A172 (cell line): Measurements from ENCODE around the gene CERS5. TPM values are rescaled to one million over a fixed set of nuclear protein-coding genes. Genes with fewer than 3 reads are reported as not detected.

ENCODE experiments used
- DNase-seq: peaks from one replicate; pipeline ENCODE4 v3.0.0-alpha.2; 2015; ENCODE audit warnings: low spot score
- total RNA-seq: library from RNA; depleted of rRNA; stranded (reverse); fragments of >200 nt; shearing (Covaris generic); gene quantifications from 2 replicates; pipeline ENCODE4 v1.2.3, GENCODE V29; 2014

CERS5 gene
- total RNA-seq, 1 experiment from 2014 or later = 19.2 TPM

DNA sequence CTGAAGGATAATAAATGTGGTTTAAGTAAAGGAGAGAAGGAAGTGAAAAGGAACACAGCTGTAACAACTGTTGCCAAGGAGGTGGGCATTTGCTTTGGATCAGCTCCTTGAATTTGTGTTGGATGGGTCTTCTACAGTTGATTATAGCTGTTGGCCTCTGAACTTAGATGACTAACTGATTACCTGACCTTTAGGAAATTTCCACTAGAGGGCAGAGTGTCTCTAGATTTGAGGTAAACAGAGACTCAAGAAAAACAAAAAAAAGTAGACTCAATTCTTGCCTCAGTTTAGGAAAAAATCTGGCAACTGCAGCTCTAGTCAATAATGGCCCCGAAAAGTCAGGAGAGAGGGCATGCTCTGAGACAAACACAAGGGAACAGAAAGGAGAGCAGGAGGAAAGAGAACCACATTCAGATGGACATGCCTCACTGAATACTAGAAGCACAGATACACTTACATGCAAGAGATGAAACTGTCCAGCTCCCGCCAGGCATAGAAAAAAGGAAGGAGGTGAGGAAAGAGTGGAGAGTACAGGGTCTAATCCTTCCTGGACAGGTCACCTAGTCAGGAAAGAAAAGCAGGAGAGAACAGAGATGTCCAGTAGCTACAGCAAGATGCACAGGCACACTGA lies 34.5 kb downstream of the CERS5 start:
- no peak for DNase-seq

- DNase-seq = no peak
Observed at GRCh38 chr12:50129290-50129689, 37.9 kb downstream of the CERS5 start.

- DNase-seq = no peak
Observed at GRCh38 chr12:50127546-50127945, 39.6 kb downstream of the CERS5 start.

DNA sequence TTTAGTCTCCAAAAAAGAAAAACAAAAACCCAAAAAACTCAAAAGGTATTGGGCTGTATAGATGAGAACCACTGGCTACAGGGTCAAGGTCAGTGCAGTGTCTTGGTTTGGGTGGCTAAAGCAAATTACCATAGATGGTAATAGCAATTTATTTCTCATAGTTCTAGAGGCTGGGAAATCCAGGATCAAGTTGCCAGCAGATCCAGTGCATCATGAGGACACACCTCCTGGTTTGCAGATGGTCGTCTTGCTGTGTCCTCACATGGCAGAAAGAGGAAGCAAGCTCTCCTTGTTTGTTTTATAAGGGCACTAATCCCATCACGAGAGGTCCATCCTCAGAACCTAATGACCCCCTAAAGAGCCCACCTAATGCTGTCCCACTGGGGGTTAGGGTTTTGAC lies 44.0 kb downstream of the CERS5 start:
- no peak for DNase-seq

DNA sequence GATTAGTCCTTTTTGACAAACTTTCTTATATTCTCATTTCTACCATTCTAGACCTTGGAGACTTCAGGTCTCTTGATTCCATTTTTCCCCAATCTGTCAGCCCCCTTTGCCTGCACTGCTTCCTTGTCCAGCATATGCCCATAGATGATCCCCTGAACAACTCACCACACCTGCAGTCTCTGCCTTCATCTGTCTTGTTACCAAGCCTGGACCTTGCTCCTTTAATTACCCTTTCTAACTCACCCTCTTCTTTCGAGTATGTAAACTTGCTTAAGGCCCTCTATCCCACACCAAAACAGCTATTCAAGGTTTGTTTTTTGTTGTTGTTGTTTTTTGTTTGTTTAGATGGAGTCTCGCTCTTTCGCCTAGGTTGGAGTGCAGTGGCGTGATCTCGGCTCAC lies 45.5 kb downstream of the CERS5 start:
- DNase-seq = no peak

DNA sequence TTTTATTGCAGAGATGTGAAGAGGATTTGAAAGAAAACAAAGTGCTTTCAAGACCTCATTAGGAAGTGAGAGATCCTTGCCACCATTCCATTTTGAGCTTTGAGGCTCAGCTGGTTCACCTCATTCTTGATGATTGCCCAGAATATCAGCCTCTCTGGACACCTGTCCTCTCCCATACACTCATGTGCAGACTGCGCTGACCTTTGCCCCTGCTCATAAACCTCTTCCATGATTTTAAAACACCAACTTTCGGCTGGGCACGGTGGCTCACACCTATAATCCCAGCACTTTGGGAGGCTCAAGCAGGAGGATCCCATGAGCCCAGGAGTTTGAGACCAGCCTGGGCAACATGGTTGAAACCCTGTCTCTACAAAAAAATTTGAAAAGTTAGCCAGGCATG lies 46.2 kb downstream of the CERS5 start:
- DNase-seq = no peak

GRCh38 chr12:50120521-50120920 lies 46.6 kb downstream of the CERS5 start:
- no peak for DNase-seq

DNA sequence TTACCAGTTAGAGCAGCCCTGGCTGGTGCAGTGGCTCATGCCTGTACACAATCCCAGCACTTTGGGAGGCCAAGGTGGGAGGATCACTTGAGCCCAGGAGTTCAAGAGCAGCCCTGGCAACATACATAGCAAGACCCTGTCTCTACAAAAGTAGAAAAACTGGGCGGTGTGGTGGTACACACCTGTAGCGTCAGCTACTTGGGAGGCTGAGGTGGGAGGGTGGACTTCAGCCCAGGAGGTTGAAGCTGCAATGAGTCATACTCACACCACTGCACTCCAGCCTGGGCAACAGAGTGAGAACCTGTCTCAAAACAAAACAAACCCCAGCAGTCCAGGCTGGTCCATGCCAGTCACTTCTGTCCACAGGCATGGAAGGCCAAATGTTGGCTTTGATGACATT lies 47.8 kb downstream of the CERS5 start:
- no peak for DNase-seq

DNA sequence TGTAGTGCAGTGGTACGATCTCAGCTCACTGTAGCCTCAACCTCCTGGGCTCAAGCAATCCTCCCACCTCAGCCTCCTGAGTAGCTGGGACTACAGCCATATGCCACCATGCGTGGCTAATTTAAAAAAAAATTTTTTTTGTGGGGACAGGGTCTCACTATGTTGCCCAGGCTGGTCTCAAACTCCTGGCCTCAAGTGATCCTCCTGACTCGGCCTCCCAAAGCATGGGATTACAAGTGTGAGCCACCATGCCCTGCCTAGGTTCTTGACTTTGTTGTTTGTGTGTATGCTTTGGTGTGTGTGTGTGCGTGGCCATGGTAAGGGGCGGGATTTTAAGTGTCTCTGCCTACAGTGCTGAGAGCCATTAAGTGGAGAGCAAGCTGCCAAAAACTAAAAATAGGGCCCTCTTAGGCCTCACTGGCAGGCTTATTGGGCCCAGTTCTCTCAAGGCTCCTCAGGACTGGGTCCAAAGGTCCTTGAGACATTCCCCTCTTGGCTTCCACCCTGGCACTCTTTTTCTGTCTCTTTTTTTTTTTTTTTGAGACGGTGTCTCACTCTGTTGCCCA lies 50.0 kb downstream of the CERS5 start:
- no peak for DNase-seq

DNA sequence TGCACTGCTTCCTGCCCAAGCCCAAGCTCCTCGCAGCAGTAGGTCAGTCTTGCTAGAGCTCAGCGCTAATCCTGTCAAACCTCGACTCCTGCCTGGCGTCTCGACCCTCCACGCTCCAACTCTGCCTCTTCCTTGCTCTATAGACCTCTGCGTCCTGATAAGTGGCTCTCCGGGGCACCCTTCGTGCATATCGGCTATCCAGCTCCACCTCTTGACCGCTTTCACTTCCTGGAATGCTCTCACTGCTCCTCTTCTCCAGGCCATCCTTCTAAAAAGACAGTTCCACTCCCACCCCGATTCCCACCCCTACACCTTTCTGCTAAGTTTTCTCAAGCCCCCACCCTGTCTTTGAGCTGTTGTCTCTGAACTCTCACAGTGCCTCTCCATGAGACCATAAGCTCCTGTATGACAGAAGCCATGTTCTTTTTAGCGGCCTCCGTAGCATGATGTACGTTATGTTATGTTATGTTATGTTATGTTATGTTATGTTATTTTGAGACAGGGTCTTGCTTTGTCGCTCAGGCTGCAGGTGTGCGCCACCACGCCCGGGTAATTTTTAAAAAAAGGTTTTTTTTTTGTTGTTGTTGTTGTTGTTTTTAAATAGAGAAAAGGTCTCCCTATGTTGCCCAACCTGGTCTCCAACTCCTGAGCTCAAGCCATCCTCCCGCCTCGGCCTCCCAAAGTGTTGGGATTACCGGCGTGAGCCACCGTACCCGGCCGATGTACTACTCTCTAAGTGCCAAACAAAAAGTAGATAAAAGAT lies 54.5 kb downstream of the CERS5 start:
- DNase-seq = peak; percentile 52

DNA sequence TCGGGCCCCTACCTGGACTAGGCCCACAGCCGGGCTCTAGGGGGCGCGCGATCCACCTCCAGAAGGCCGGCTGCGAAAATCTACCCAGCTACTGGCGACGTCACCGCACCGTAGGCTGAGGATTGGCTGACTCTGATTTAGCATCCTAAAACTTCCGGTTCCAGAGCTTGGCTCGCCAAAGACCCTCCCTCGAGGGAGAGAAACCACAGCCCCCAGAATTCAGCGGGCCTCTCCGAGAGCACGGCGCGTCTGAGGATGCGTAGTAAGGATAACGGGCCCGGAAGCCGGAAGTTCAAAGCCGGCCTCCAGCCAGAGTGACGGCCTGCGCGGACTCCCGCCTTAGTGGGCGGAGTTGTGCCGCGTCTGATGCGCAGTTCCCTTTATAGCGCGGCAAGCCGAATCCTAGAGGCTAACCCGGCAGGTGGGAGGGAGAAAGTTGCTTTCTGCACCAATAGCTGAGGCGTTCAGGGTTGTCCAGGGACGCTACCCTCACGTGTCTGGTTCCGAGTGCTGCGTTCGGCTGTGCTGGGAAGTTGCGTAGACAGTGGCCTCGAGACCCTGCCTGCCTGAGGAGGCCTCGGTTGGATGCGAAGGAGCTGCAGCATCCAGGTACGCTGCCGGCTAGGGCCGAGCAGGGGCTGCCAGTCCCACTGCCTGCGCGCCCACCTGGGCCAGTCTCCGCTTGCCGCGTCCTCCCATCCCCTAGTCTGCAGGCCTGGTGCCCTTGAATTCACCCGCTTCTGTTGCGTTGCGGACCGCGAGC lies 55.3 kb downstream of the CERS5 start, which contains the start of gene COX14:
COX14 (plus strand) TSS at position 544 of the 763 bp plus-strand sequence. CDS start 7,808 bp downstream, outside the sequence.
- peak; percentile 97 for DNase-seq

GRCh38 chr12:50111395-50111692 lies 55.8 kb downstream of the CERS5 start:
- no peak for DNase-seq

- peak; percentile 74 for DNase-seq
Observed at GRCh38 chr12:50110762-50111351, 56.3 kb downstream of the CERS5 start.

DNA sequence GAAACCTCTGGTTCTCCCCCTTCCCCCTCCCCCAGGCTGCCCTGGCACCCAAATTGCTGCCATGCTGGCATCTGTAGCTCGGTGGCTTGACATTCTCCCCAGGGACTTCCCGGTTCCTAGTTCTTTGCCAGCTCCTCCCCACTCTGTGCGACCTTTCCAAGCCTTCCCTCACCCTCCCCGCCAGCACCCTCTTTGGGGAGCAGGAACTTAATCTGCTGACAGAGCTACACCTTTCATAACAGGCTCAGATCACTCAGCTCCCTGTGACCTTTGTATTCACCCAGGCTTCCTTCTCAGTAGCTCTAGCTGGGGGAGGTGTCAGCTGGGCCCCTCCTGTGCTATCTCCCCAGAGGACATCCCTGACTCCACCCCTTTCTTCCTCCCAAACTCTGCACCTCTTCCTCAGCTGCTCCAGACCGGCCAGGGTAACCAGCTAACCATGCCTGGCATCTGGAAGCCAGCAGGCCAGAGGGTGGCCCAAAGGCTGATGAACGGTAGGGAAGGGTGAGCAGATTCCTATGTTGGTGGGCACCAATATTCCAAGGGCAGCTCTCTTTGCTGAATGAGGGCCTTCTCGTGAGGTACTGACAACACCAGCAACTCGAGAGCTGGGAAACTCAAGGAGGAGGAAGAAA lies 56.9 kb downstream of the CERS5 start:
- DNase-seq = peak; percentile 44

GRCh38 chr12:50109319-50109718 lies 57.9 kb downstream of the CERS5 start:
- no peak for DNase-seq

DNA sequence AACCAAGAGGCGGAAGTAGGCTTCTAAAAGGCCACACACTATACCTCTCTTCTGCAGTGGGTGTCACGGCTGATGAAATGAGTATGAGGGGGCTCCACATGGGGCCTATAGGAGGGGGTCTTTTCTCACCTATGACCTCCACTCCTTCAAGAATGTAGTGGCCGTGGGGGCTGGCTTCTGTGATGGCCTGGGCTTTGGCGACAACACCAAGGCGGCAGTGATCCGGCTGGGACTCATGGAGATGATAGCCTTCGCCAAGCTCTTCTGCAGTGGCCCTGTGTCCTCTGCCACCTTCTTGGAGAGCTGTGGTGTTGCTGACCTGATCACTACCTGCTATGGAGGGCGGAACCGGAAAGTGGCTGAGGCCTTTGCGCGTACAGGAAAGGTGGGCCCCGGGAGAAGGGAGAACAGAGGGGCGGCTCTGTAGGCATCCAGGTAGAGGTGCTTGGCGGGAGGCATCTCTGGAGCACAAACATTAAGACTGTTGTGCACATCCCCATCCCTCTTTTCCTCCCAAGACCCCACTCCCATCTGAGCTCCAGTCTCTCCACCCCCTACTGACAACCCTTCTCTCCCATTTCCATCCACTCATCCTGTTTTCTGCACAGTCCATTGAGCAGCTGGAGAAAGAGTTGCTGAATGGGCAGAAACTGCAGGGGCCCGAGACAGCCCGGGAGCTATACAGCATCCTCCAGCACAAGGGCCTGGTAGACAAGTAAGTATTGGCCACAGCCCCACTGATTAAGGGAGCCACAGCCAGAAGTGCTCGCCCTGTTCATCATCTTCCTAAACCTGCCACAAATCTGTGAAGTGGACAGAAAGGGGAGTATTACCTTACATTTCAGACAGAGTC lies 59.5 kb downstream of the CERS5 start:
- no peak for DNase-seq

- DNase-seq = no peak
Observed at GRCh38 chr12:50106907-50107306, 60.3 kb downstream of the CERS5 start.

DNA sequence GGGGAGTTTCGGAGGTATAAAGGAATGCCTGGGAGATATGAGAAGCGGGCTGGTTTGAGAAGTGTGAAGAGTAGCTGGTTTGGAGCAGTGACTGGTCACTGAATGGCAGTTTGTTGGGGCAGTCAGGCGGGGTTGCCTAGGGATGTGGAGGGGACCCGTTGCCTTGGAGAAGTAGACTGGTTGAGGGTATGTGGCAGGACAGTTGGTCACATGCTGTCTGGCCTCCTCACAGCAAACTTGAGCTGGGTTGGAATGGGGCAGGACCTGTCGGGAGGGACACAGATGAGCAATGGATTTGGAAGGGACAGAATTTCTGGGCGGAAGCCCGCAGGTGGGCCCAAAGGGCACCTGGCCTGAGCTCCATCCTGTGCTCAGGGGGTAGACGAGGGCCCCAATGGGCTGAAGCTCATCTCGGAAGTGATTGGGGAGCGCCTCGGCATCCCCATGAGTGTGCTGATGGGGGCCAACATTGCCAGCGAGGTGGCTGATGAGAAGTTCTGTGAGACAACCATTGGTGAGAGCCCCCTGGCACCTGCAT lies 61.2 kb downstream of the CERS5 start:
- no peak for DNase-seq

GRCh38 chr12:50104417-50105366 lies 62.5 kb downstream of the CERS5 start:
- DNase-seq = no peak
